Thyroid gland (tissue), 4 donors: ENCODE data around the gene RIPOR2. TPM values are rescaled to one million over a fixed set of nuclear protein-coding genes. Genes with fewer than 3 reads are reported as not detected.

Experiments used
- DNase-seq, 2 donors: peaks; one replicate each; pipeline ENCODE4 v3.0.0-alpha.2; 2019
- H3K27ac ChIP-seq, 3 donors: fragments of 200-600 bp; sonication (generic); 1 replicate in 2 of 3; 2 replicates in 1 of 3; pipeline ENCODE4 v1.5.1; 2016 to 2019; ENCODE audit warnings: mild to moderate bottlenecking in 1 of 3, moderate library complexity in 1 of 3
- H3K27me3 ChIP-seq: fragments of 200-600 bp; sonication (generic); one replicate; pipeline ENCODE4 v1.5.1; 2019
- H3K36me3 ChIP-seq, 2 donors: fragments of 200-600 bp; sonication (generic); one replicate each; pipeline ENCODE4 v1.5.1; 2016 to 2019
- H3K4me1 ChIP-seq, 2 donors: fragments of 200-600 bp; sonication (generic); one replicate each; pipeline ENCODE4 v1.5.1; 2017 to 2019
- H3K4me3 ChIP-seq, 3 donors: fragments of 200-600 bp; sonication (generic); replicated peaks in 1 of 3; 1 replicate in 2 of 3; 2 replicates in 1 of 3; pipeline ENCODE4 v1.5.1; 2016; ENCODE audit warnings: mild to moderate bottlenecking in 1 of 3
- H3K9me3 ChIP-seq: fragments of 200-600 bp; sonication (generic); one replicate; pipeline ENCODE4 v1.5.1; 2017
- POLR2A ChIP-seq, 2 donors: fragments of 450-650 bp; IDR thresholded peaks; one replicate each; pipeline ENCODE4 v1.6.1; 2017; ENCODE audit warnings: antibody characterized with exemption in 2 of 2, mild to moderate bottlenecking in 2 of 2, moderate library complexity in 1 of 2
- WGBS, 2 donors: methylation state at CpG; one replicate each; pipeline ENCODE4 v1.1.5; 2017; 5-methylcytosine and 5-hydroxymethylcytosine counted together
- intact Hi-C: fragments of 100-400 bp; cut with DNase I; formaldehyde crosslinking; loops from one replicate; pipeline ENCODE4 v1.15.1; 2023
- total RNA-seq, 4 donors: library from RNA; depleted of rRNA; stranded (reverse); fragments of >200 nt; gene quantifications; one replicate each; pipeline ENCODE4 v1.2.3, GENCODE V29; 2016
- TF ChIP-seq, protein P1 (sequence below), 6 experiments: fragments of 200-600 bp in 3 of 6; fragments of 450-650 bp in 3 of 6; sonication (generic) in 3 of 6; IDR thresholded peaks; one replicate each; pipeline ENCODE4 v1.5.1; 2016 to 2019; ENCODE audit warnings: antibody characterized with exemption in 6 of 6, mild to moderate bottlenecking in 2 of 6, inconsistent platforms in 1 of 6, moderate library complexity in 1 of 6

RIPOR2 gene
- total RNA-seq, 4 donors from 2014 or later: 3.1 to 13.0 (median 8.4) TPM

DNA sequence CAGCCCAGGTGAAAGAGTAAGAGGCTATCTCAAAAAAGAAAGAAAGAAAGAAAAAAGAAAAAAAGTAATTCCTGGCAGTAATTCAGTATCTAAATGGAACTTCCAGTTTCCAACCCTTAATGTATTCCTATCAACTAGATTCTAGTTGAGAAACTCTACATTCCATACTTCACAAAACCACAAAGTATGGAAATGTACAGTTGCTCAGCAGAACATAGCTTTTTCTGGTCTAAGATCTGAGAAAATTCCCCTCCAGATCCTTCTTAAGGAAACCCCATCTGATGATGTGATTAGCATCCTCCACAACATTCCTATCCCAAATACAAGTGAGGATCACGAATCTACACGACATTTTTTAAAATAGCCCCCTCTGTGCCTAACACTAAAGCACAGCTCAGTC is 140.7 kb downstream of the RIPOR2 start:
- H3K4me1 ChIP-seq: peaks cover 0 to 8% of the 10 kb centered on the region in 2 donors
- no peaks in the 10 kb centered on the region for H3K9me3 ChIP-seq
- no peak for DNase-seq
- no peak overlapping the region for H3K27ac ChIP-seq
- 75 to 94% methylated on average over 2 of the region's 2 CpGs for WGBS, 2 donors
- H3K36me3 ChIP-seq: no peaks in the 10 kb centered on the region
- no peak for TF ChIP-seq POLR2A (IDR thresholded peaks at IDR 0.05)
- TF ChIP-seq, protein P1, sequence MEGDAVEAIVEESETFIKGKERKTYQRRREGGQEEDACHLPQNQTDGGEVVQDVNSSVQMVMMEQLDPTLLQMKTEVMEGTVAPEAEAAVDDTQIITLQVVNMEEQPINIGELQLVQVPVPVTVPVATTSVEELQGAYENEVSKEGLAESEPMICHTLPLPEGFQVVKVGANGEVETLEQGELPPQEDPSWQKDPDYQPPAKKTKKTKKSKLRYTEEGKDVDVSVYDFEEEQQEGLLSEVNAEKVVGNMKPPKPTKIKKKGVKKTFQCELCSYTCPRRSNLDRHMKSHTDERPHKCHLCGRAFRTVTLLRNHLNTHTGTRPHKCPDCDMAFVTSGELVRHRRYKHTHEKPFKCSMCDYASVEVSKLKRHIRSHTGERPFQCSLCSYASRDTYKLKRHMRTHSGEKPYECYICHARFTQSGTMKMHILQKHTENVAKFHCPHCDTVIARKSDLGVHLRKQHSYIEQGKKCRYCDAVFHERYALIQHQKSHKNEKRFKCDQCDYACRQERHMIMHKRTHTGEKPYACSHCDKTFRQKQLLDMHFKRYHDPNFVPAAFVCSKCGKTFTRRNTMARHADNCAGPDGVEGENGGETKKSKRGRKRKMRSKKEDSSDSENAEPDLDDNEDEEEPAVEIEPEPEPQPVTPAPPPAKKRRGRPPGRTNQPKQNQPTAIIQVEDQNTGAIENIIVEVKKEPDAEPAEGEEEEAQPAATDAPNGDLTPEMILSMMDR (IDR thresholded peaks at IDR 0.05): no peak
- intact Hi-C loops: no loop called here
- no peaks in the 10 kb centered on the region for H3K27me3 ChIP-seq
- no peak overlapping the region for H3K4me3 ChIP-seq

DNA sequence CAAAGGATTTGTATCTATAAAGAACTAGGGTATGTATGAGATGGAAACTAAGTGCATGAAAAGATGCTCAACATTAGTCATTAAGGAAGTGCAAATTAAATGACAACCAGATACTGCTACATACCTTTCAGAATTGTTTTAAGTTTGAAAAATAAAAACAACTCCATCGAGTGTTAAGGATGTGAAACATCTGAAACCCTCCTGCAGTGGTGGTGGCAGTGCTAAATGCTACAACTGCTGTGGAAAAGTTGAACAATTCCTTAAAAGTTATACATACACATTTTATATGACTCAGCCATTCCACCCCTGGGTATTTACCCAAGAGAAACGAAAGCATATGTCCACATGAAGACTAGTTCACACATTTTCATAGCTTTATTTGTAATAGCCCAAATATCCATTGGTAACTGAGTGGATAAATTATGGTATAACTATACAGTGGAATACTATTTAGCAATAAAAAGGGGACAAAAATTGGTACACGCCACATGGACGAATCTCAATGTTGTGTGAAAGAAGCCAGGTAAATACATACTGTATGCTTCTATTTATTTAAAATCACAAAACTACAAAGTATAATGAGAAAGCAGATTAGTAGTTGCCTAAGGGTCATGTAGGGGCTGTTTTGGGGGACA is 147.6 kb downstream of the RIPOR2 start:
- H3K27ac ChIP-seq: no peak overlapping the region
- intact Hi-C loops: no loop called here
- H3K4me3 ChIP-seq: no peak overlapping the region
- H3K9me3 ChIP-seq: no peaks in the 10 kb centered on the region
- H3K36me3 ChIP-seq: peaks cover 12 to 18% of the 10 kb centered on the region in 2 donors
- TF ChIP-seq POLR2A (IDR thresholded peaks at IDR 0.05): no peak
- TF ChIP-seq, protein P1 (IDR thresholded peaks at IDR 0.05): no peak
- H3K27me3 ChIP-seq: no peaks in the 10 kb centered on the region
- no peak for DNase-seq
- H3K4me1 ChIP-seq: no peaks in the 10 kb centered on the region
- 95% methylated on average over 4 of the region's 4 CpGs for WGBS, 2 donors

DNA sequence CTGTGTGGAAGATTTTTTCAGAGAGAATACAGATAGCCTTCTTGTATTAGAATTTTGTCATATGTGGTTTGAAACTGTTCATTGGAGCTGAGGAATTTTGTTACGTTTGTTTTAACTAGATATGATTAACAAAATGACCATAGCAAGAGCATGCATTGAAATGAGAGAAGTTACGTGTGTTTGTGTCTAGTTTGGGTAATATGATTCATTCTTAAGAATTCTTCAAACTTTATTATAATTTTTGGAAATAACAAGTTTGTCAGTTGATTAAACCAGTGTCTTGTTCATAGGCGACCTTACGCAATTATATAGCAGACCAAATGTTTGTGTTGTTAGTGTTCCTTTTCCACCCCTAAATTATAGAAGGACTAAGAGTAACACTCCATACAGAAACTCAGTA is 155.6 kb downstream of the RIPOR2 start:
- no peaks in the 10 kb centered on the region for H3K9me3 ChIP-seq
- no peak for DNase-seq
- intact Hi-C loops: no loop called here
- WGBS, 2 donors: 95 to 98% methylated on average over 4 of the region's 4 CpGs
- H3K4me1 ChIP-seq: peaks cover 7 to 9% of the 10 kb centered on the region in 2 donors
- TF ChIP-seq POLR2A (IDR thresholded peaks at IDR 0.05): no peak
- TF ChIP-seq, protein P1 (IDR thresholded peaks at IDR 0.05): no peak
- no peak overlapping the region for H3K4me3 ChIP-seq
- H3K27me3 ChIP-seq: no peaks in the 10 kb centered on the region
- no peak overlapping the region for H3K27ac ChIP-seq
- H3K36me3 ChIP-seq: peaks cover 0 to 12% of the 10 kb centered on the region in 2 donors

DNA sequence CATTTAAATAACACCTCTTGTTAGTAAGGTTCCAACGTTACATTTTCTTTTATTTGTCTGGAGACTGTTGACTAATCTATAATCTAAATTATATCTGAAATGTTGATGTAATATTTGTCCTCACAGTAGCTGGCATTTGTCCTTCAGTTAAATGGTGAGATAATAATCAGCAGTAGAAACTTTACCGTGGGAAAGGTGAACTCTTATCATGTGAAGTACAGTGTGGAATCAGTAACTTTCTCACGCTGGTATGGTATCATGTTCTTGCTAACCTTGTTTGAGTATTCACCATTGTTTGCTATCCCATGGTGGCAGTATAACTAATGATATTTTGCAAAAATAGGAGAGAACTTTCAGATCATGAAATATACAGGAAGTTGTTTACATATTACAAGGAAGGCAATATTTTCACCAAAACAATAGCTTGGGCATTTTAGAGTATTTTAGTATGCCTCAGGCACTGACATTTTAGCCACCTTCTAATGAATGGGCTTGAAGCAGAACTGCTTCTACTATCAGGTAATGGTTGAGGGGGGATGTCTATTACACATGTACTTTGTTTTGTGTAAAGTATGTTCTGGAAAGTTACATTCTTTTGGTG is 156.2 kb downstream of the RIPOR2 start:
- Histone ChIP-seq H3K9me3 (no peaks in the 10 kb centered on the region), H3K4me3 (no peak overlapping the region), H3K4me1 (peaks cover 7 to 9% of the 10 kb centered on the region in 2 donors), H3K27me3 (no peaks in the 10 kb centered on the region), H3K36me3 (peaks cover 0 to 10% of the 10 kb centered on the region in 2 donors), H3K27ac (no peak overlapping the region)
- 60 to 64% methylated on average over 3 of the region's 3 CpGs for WGBS, 2 donors
- TF ChIP-seq POLR2A (IDR thresholded peaks at IDR 0.05): no peak
- TF ChIP-seq, protein P1 (IDR thresholded peaks at IDR 0.05): no peak
- intact Hi-C loops: no loop called here
- DNase-seq: no peak

GRCh38 chr6:24778878-24779277 is 156.9 kb downstream of the RIPOR2 start:
- H3K4me3 ChIP-seq: no peak overlapping the region

More at GRCh38 chr6:24778878-24779277, 156.9 kb downstream of the RIPOR2 start:
- intact Hi-C loops: no loop called here
- Histone ChIP-seq H3K36me3 (peaks cover 0 to 7% of the 10 kb centered on the region in 2 donors), H3K9me3 (no peaks in the 10 kb centered on the region), H3K27me3 (no peaks in the 10 kb centered on the region), H3K27ac (no peak overlapping the region), H3K4me1 (peaks cover 7 to 9% of the 10 kb centered on the region in 2 donors)
- no peak for DNase-seq
- TF ChIP-seq, protein P1 (IDR thresholded peaks at IDR 0.05): no peak
